NCI-H1694 (cell line): Measurements from ENCODE around the gene NR4A1.

Experiments used
- DNase-seq: peaks from one replicate; lab custom pipeline; 2025; lab: John Stamatoyannopoulos, UW

NR4A1 gene

GRCh38 chr12:52018433-52019112 lies 32.7 kb upstream of the NR4A1 start:
- no peak for DNase-seq

GRCh38 chr12:52019113-52019770 lies 32.0 kb upstream of the NR4A1 start:
- no peak for DNase-seq

- DNase-seq: peak; percentile 21
Observed at GRCh38 chr12:52020539-52021336, 30.5 kb upstream of the NR4A1 start.

GRCh38 chr12:52022841-52023181 lies 28.4 kb upstream of the NR4A1 start:
- DNase-seq: no peak

- DNase-seq: peak; percentile 40
Observed at GRCh38 chr12:52023182-52023975, 27.9 kb upstream of the NR4A1 start.

GRCh38 chr12:52023976-52024688 lies 27.1 kb upstream of the NR4A1 start:
- DNase-seq: no peak

- no peak for DNase-seq
Observed at GRCh38 chr12:52024845-52025230, 26.4 kb upstream of the NR4A1 start.

- DNase-seq: no peak
Observed at GRCh38 chr12:52026263-52026662, 25.0 kb upstream of the NR4A1 start.

- DNase-seq: no peak
Observed at GRCh38 chr12:52027085-52027843, 24.0 kb upstream of the NR4A1 start.

- no peak for DNase-seq
Observed at GRCh38 chr12:52029685-52030084, 21.6 kb upstream of the NR4A1 start.

GRCh38 chr12:52032446-52032803 lies 18.8 kb upstream of the NR4A1 start:
- DNase-seq: no peak

- DNase-seq: peak; percentile 87
Observed at GRCh38 chr12:52032804-52033445, 18.3 kb upstream of the NR4A1 start.

- DNase-seq: no peak
Observed at GRCh38 chr12:52033446-52034140, 17.6 kb upstream of the NR4A1 start.

- DNase-seq: no peak
Observed at GRCh38 chr12:52035190-52035589, 16.1 kb upstream of the NR4A1 start.

- no peak for DNase-seq
Observed at GRCh38 chr12:52035926-52036325, 15.3 kb upstream of the NR4A1 start.

GRCh38 chr12:52036587-52037171 lies 14.6 kb upstream of the NR4A1 start:
- DNase-seq: no peak

- no peak for DNase-seq
Observed at GRCh38 chr12:52037248-52037861, 13.9 kb upstream of the NR4A1 start.

- DNase-seq: no peak
Observed at GRCh38 chr12:52038447-52038846, 12.8 kb upstream of the NR4A1 start.

- no peak for DNase-seq
Observed at GRCh38 chr12:52041035-52041434, 10.2 kb upstream of the NR4A1 start.
